Calu3 (cell line): Measurements from ENCODE around the gene TFAM. TPM values are rescaled to one million over a fixed set of nuclear protein-coding genes. Genes with fewer than 3 reads are reported as not detected.

ENCODE experiments used
- BruUV-seq: library from RNA; stranded (reverse); fragments of 400-500 nt; replicated peaks from 2 replicates; lab custom pipeline; 2021; lab: Mats Ljungman, UMichigan
- CTCF ChIA-PET: fragments of 300-600 bp; sonication (Branson Sonifier 250); formaldehyde crosslinking; loops from one replicate; lab custom pipeline; 2022; ENCODE audit warnings: antibody characterized with exemption; lab: Charles Lee
- DNase-seq: peaks from one replicate; pipeline ENCODE4 v3.0.0; 2022
- H3K27ac Mint-ChIP-seq: one replicate; pipeline ENCODE4 v1.8.0; 2022; ENCODE audit warnings: mixed read lengths; ENCODE audit not compliant: unreplicated experiment
- H3K27me3 Mint-ChIP-seq: one replicate; pipeline ENCODE4 v1.8.0; 2022; ENCODE audit warnings: mixed read lengths; ENCODE audit not compliant: unreplicated experiment
- H3K36me3 Mint-ChIP-seq: one replicate; pipeline ENCODE4 v1.8.0; 2022; ENCODE audit warnings: mild to moderate bottlenecking, moderate library complexity, mixed read lengths; ENCODE audit not compliant: insufficient read depth, unreplicated experiment
- H3K4me1 Mint-ChIP-seq: one replicate; pipeline ENCODE4 v1.8.0; 2022; ENCODE audit warnings: mild to moderate bottlenecking, low read depth, mixed read lengths; ENCODE audit not compliant: unreplicated experiment
- H3K4me3 Mint-ChIP-seq: one replicate; pipeline ENCODE4 v1.8.0; 2022; ENCODE audit warnings: mild to moderate bottlenecking, low read depth, moderate library complexity, mixed read lengths; ENCODE audit not compliant: unreplicated experiment
- H3K9me3 Mint-ChIP-seq: one replicate; pipeline ENCODE4 v1.8.0; 2022; ENCODE audit warnings: low read depth, mixed read lengths; ENCODE audit not compliant: unreplicated experiment
- intact Hi-C: fragments of 100-400 bp; cut with micrococcal nuclease; formaldehyde crosslinking; loops from one replicate; pipeline ENCODE4 v1.10.0; 2022; ENCODE audit not compliant: unreplicated experiment
- total RNA-seq: library from RNA; stranded (reverse); gene quantifications from 2 replicates; pipeline ENCODE4 v1.2.3, GENCODE V29; 2022
- TF ChIP-seq, protein P1 (sequence below): fragments of 200-600 bp; IDR thresholded peaks from one replicate; pipeline ENCODE4 v1.8.0; 2022; ENCODE audit warnings: antibody characterized with exemption; ENCODE audit not compliant: unreplicated experiment

Gene TFAM
- total RNA-seq, 1 experiment from 2014 or later = 94.3 TPM

DNA sequence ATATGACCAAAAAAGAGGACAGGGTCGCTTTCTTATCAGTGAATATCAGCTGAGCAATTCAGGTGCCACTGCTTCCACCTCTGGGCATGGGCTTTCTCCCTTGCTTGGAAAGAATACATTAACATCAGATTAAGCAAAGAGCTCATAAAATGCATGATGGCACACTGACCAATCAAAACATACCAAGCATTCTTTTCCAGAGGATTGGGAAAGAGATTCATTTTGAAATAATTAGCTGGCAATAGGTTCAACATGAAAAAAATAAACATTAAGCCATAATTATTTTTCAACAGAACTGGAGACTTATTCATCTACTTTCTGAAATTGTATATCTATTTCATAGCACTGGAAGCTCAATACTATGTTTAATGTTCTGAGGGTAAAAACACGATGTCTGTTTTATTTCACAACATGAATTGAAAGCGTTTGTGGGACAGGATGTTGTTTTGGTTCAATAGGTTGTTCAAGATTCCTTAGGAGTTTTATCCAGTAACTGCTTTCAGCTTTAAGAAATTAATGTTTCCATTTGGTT, 53.2 kb downstream of the TFAM start:
- no peak for DNase-seq
- peaks cover 7% of the 10 kb centered on the region for H3K36me3 Mint-ChIP-seq
- intact Hi-C loops = loop anchor here (5.0 to 10.0 kb wide), 2 partner anchors 79 to 226 kb away; no protein-coding TSS in a partner anchor
- CTCF ChIA-PET = interaction anchor here (0.7 to 1.3 kb wide), 5 partner anchors 13 to 1092 kb away, joined by 3 to 7 read pairs (median 4); no protein-coding TSS in a partner anchor
- no peak overlapping the region for H3K27ac Mint-ChIP-seq
- peaks cover 60% of the 10 kb centered on the region for H3K4me1 Mint-ChIP-seq
- H3K9me3 Mint-ChIP-seq = peaks cover 11% of the 10 kb centered on the region
- no TSS peak for BruUV-seq
- no peaks in the 10 kb centered on the region for H3K27me3 Mint-ChIP-seq
- no peak overlapping the region for H3K4me3 Mint-ChIP-seq
- TF ChIP-seq, protein P1, sequence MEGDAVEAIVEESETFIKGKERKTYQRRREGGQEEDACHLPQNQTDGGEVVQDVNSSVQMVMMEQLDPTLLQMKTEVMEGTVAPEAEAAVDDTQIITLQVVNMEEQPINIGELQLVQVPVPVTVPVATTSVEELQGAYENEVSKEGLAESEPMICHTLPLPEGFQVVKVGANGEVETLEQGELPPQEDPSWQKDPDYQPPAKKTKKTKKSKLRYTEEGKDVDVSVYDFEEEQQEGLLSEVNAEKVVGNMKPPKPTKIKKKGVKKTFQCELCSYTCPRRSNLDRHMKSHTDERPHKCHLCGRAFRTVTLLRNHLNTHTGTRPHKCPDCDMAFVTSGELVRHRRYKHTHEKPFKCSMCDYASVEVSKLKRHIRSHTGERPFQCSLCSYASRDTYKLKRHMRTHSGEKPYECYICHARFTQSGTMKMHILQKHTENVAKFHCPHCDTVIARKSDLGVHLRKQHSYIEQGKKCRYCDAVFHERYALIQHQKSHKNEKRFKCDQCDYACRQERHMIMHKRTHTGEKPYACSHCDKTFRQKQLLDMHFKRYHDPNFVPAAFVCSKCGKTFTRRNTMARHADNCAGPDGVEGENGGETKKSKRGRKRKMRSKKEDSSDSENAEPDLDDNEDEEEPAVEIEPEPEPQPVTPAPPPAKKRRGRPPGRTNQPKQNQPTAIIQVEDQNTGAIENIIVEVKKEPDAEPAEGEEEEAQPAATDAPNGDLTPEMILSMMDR = no peak

GRCh38 chr10:58438986-58439385, 53.8 kb downstream of the TFAM start:
- DNase-seq = no peak
- CTCF ChIA-PET = interaction anchor here (1.1 kb wide), 1 partner anchor 80 kb away, joined by 4 read pairs; no protein-coding TSS in a partner anchor
- TF ChIP-seq, protein P1 = no peak
- H3K27me3 Mint-ChIP-seq = no peaks in the 10 kb centered on the region
- peaks cover 11% of the 10 kb centered on the region for H3K9me3 Mint-ChIP-seq
- H3K4me1 Mint-ChIP-seq = peaks cover 60% of the 10 kb centered on the region
- H3K36me3 Mint-ChIP-seq = peaks cover 7% of the 10 kb centered on the region
- H3K27ac Mint-ChIP-seq = no peak overlapping the region
- intact Hi-C loops = loop anchor here (5.0 to 10.0 kb wide), 2 partner anchors 78 to 226 kb away; no protein-coding TSS in a partner anchor
- no TSS peak for BruUV-seq
- no peak overlapping the region for H3K4me3 Mint-ChIP-seq

DNA sequence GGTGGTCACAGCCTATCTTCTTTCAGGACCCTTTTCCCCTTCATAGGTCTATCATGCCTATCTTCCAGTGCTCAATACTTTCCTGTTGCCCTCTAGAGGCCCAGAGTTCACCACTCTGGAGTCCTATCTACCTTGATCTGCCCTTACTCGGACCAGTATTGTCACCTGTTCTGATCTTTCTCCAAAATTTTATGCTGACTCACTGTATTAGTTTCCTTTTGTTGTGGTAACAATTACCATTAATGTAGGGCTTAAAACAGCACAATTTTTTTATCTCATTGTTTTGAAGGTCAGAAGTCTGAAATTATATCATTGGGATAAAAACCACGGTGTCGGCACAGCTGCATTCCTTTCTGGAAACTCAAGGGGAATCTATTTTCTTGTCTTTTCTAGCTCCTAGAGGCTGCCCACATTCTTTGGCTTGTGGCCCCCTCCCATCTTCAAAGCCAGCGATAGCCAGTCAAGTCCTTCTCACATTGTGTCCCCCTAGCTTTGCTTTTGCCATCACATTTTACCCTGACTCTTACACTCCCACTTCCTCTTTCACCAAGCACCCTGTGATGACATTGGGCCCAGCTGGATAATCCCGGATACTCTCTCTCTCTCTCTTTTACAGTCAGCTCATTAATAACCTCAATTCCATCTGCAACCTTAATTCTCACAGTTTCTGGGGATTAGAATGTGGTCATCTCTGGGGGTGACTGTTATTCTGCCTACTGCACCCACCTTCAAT, 54.6 kb downstream of the TFAM start:
- CTCF ChIA-PET = no interaction called here
- intact Hi-C loops = loop anchor here (5.0 to 10.0 kb wide), 2 partner anchors 78 to 225 kb away; no protein-coding TSS in a partner anchor
- no peak overlapping the region for H3K27ac Mint-ChIP-seq
- no TSS peak for BruUV-seq
- TF ChIP-seq, protein P1 = no peak
- H3K36me3 Mint-ChIP-seq = peaks cover 7% of the 10 kb centered on the region
- no peak overlapping the region for H3K4me3 Mint-ChIP-seq
- H3K4me1 Mint-ChIP-seq = peaks cover 60% of the 10 kb centered on the region
- no peaks in the 10 kb centered on the region for H3K27me3 Mint-ChIP-seq
- H3K9me3 Mint-ChIP-seq = peaks cover 11% of the 10 kb centered on the region
- DNase-seq = no peak

GRCh38 chr10:58440484-58440883, 55.3 kb downstream of the TFAM start:
- no TSS peak for BruUV-seq
- intact Hi-C loops = no loop called here
- Mint-ChIP-seq H3K4me1 (peaks cover 53% of the 10 kb centered on the region), H3K4me3 (no peak overlapping the region), H3K9me3 (peaks cover 11% of the 10 kb centered on the region), H3K27ac (no peak overlapping the region), H3K27me3 (no peaks in the 10 kb centered on the region), H3K36me3 (peaks cover 2% of the 10 kb centered on the region)
- CTCF ChIA-PET = no interaction called here
- DNase-seq = no peak
- TF ChIP-seq, protein P1 = no peak
